ENCODE measurements around the gene PDPK1.

PDPK1 gene

DNA sequence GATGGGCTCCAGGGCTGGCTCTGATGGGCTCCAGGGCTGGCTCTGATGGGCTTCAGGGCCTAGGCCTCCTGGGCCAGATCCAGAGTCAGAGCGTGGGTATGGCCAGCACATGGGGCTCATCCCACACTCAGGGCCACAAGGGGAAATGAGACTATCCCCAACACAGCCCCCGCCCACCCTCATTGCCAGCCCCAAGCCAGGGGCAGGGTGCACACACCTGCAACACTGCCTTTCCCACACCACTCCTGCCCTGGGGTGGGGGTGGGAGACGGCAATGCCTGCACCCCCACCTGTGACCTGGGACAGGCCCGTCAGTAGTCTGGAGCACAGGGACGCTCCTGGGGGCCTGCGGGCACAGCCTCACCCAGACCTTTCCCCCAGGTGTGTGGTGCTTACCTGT is 38.4 kb upstream of the PDPK1 start:
- DNase-seq (ENCODE audit: low read depth) = no peak
- TF ChIP-seq, protein P1, sequence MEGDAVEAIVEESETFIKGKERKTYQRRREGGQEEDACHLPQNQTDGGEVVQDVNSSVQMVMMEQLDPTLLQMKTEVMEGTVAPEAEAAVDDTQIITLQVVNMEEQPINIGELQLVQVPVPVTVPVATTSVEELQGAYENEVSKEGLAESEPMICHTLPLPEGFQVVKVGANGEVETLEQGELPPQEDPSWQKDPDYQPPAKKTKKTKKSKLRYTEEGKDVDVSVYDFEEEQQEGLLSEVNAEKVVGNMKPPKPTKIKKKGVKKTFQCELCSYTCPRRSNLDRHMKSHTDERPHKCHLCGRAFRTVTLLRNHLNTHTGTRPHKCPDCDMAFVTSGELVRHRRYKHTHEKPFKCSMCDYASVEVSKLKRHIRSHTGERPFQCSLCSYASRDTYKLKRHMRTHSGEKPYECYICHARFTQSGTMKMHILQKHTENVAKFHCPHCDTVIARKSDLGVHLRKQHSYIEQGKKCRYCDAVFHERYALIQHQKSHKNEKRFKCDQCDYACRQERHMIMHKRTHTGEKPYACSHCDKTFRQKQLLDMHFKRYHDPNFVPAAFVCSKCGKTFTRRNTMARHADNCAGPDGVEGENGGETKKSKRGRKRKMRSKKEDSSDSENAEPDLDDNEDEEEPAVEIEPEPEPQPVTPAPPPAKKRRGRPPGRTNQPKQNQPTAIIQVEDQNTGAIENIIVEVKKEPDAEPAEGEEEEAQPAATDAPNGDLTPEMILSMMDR (IDR thresholded peaks at IDR 0.05; ENCODE audit: low read depth, low read length) = no peak
- TF ChIP-seq, protein P2, sequence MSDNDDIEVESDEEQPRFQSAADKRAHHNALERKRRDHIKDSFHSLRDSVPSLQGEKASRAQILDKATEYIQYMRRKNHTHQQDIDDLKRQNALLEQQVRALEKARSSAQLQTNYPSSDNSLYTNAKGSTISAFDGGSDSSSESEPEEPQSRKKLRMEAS (IDR thresholded peaks at IDR 0.05; ENCODE audit: low read depth, low read length) = no peak
- TF ChIP-seq MYC (IDR thresholded peaks at IDR 0.05; ENCODE audit: low read depth, low read length) (no peak), POLR2A (IDR thresholded peaks at IDR 0.05; ENCODE audit: extremely low read depth, insufficient read length) (no peak)
- H3K4me3 ChIP-seq (ENCODE audit: low read depth, low read length) = no peak overlapping the region

DNA sequence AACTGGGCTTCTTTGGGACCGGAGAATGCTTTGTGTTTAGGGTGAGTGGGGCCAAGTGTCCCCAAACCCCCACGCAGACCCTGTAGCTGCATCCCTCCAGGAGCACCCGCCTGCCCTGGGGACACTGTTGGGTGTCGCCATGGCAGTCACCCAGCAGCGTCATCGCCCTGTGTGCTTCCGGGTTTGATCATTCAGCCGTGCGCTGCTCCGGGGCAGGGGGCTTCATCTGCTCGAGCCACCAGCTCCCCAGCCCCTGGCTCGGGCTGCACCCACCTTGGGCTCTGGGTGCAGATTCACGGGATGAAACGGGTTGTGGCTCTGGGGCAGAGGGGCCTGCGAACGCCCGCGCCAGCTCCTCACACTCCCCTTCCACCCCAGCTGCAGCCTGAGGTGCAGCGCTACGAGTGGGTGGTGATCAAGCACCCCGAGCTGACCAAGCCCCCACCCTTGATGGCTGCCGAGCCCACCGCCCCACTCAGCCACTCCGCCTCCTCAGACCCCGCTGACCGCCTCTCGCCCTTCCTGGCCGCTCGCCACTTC is 37.9 kb upstream of the PDPK1 start:
- no peak for TF ChIP-seq MYC (IDR thresholded peaks at IDR 0.05; ENCODE audit: low read depth, low read length)
- TF ChIP-seq, protein P1 (IDR thresholded peaks at IDR 0.05; ENCODE audit: low read depth, low read length) = no peak
- no peak overlapping the region for H3K4me3 ChIP-seq (ENCODE audit: low read depth, low read length)
- no peak for DNase-seq (ENCODE audit: low read depth)

DNA sequence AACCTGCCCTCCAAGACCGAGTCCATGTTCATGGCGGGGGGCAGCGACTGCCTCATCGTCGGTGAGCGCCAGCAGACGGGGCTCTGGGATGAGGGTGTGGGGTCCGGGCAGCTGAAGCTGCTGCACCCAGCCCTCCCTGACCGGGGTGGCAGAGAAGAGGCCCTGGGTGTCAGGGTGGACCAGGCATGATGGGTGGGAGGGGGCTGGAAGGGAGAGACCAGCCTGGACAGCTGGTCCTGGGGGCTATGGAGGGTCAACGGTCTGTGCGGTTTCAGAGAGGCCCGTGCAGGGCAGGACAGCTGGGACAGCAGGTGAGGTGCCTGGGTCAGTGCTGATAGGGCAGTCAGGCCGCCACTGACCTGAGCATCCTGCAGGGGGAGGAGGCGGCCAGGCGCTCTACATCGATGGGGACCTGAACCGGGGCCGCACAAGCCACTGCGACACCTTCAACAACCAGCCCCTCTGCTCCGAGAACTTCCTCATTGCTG is 37.3 kb upstream of the PDPK1 start:
- no peak for DNase-seq (ENCODE audit: low read depth)
- no peak overlapping the region for H3K4me3 ChIP-seq (ENCODE audit: low read depth, low read length)
- TF ChIP-seq, protein P1 (IDR thresholded peaks at IDR 0.05; ENCODE audit: low read depth, low read length) = no peak
- TF ChIP-seq, protein P2 (IDR thresholded peaks at IDR 0.05; ENCODE audit: low read depth, low read length) = no peak
- no peak for TF ChIP-seq MYC (IDR thresholded peaks at IDR 0.05; ENCODE audit: low read depth, low read length)
- no peak for TF ChIP-seq POLR2A (IDR thresholded peaks at IDR 0.05; ENCODE audit: extremely low read depth, insufficient read length)

DNA sequence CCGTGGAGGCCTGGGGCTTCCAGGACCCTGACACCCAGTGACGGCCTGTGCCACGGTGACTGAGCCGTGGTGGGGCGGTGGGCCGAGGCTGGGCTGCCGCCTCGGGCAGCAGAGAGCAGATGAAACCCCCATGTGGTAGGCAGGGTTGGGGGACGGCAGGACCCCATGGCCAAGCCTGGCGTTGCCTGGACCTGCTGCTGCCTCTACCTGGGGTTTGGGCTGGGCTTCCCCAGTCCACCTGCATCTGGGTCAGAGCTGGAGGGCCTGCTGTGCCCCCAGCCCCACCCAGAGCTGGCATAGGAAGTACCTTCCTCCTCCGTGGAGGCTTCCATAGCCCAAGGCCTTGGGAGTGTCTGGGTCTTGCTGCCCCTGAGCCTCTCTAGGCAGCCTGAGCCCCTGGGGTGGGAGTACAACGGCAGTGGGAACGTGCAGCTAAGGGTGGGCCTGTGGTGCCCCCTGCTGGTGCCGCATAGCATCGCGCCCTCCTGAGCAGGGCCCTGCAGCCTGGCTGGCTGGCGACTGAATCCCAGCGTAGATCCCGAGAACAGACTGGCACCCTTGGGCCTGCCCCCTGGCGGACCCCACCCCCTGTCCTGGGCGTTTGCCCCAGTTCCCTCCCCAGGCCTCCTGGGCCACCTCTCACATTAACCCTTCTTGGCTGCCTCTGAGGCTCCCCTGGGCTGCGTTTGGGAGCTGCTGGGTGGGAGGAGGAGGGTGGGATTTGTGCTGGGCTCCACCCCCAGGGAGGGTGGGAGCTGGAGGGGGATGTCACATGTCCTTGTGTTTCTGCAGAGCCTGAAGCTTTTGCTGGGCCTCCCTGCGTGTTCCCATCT is 36.7 kb upstream of the PDPK1 start:
- peak; percentile 84 for DNase-seq (ENCODE audit: low read depth)
- H3K4me3 ChIP-seq (ENCODE audit: low read depth, low read length) = no peak overlapping the region
- TF ChIP-seq POLR2A (IDR thresholded peaks at IDR 0.05; ENCODE audit: extremely low read depth, insufficient read length) (no peak), MYC (IDR thresholded peaks at IDR 0.05; ENCODE audit: low read depth, low read length) (peak; percentile 52; the same call in 1 of the 2 replicates)
- TF ChIP-seq, protein P2 (IDR thresholded peaks at IDR 0.05; ENCODE audit: low read depth, low read length) = 0 out of 2 replicates have a peak, but pooled peaks have one; percentile 34
- TF ChIP-seq, protein P1 (IDR thresholded peaks at IDR 0.05; ENCODE audit: low read depth, low read length) = peak; percentile 91

DNA sequence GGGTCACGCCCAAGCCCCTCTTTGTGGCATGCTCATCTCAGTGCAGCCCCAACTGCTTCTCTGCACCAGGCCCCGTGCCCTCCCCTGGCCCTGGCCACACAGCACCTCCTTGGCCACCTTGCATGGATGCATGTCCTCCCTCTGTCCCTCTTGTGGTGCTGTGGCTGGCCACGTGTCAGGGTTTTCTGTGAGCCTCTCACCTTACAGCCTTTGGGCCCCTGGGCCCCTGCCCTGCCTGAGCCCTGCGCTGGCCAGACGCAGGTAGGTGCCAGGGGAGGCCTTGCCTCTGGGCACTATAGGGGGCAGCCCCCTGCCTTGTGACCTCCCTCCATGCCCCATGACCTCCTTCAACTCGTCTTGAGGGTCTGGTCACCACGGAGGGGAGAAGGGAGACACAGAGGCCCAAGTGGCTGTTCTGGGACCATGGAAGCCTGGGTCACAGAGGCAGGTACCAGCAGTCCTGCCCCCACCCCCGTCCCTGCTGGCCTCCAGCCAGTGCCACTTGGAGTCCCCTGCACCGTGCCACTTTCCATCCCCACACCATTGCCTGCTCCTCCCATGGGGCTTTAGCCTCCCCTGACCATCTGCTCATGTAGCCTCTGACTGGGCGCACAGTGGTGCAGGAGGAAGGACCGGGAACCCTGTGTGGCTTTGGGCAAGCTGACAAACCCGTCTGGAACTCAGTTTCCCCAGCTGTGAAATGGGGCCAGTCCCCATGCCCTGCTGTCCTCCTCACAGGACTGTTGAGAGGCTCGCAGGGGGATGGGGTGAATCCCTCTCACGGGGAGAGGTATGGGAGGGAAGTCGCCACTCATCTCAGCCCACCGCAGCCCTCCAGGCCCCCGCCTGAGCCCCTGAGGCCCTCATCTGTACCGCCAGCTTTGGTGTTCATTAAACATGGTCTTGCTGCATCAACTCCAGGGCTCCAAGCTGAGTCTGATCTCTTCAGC is 35.6 kb upstream of the PDPK1 start:
- H3K4me3 ChIP-seq (ENCODE audit: low read depth, low read length) = no peak overlapping the region
- no peak for DNase-seq (ENCODE audit: low read depth)
- TF ChIP-seq MYC (IDR thresholded peaks at IDR 0.05; ENCODE audit: low read depth, low read length) (no peak), POLR2A (IDR thresholded peaks at IDR 0.05; ENCODE audit: extremely low read depth, insufficient read length) (no peak)
- TF ChIP-seq, protein P1 (IDR thresholded peaks at IDR 0.05; ENCODE audit: low read depth, low read length) = no peak
- TF ChIP-seq, protein P2 (IDR thresholded peaks at IDR 0.05; ENCODE audit: low read depth, low read length) = no peak

Data from NB4 (cell line).